Endodermal cell (in vitro differentiated cells): ENCODE measurements around the gene FBXL7. TPM values are rescaled to one million over a fixed set of nuclear protein-coding genes. Genes with fewer than 3 reads are reported as not detected.

Source experiments
- DNase-seq: peaks from one replicate; pipeline ENCODE4 v3.0.0-alpha.2; 2017
- H3K27ac ChIP-seq: 2 replicates; pipeline ENCODE4 v1.5.1; 2013; ENCODE audit warnings: mild to moderate bottlenecking, low read depth, low read length, moderate library complexity
- H3K27me3 ChIP-seq: 2 replicates; pipeline ENCODE4 v1.6.1; 2013; ENCODE audit warnings: mild to moderate bottlenecking, low read length, moderate library complexity; ENCODE audit not compliant: insufficient read depth, control insufficient read depth, poor library complexity, severe bottlenecking
- H3K36me3 ChIP-seq: 2 replicates; pipeline ENCODE4 v1.7.0; 2013; ENCODE audit warnings: mild to moderate bottlenecking, low read length, moderate library complexity; ENCODE audit not compliant: control insufficient read depth, insufficient read depth
- H3K4me1 ChIP-seq: one replicate; pipeline ENCODE4 v1.7.0; 2013; ENCODE audit warnings: low read length; ENCODE audit not compliant: control insufficient read depth, insufficient read depth
- H3K4me3 ChIP-seq: 2 replicates; pipeline ENCODE4 v1.5.1; 2013; ENCODE audit warnings: mild to moderate bottlenecking, low read length, moderate library complexity
- H3K9ac ChIP-seq: 2 replicates; pipeline ENCODE4 v1.6.1; 2013; ENCODE audit warnings: mild to moderate bottlenecking, low read length, moderate library complexity; ENCODE audit not compliant: poor library complexity, severe bottlenecking; ENCODE audit errors: extremely low read depth
- H3K9me3 ChIP-seq: 2 replicates; pipeline ENCODE4 v1.6.1; 2013; ENCODE audit warnings: mild to moderate bottlenecking, low read length, moderate library complexity; ENCODE audit not compliant: control insufficient read depth
- H3K27ac Mint-ChIP-seq: 2 replicates; pipeline ENCODE4 v1.8.0; 2020; ENCODE audit warnings: mixed read lengths
- H3K27me3 Mint-ChIP-seq: 2 replicates; pipeline ENCODE4 v1.8.0; 2021; ENCODE audit warnings: mild to moderate bottlenecking, mixed read lengths; ENCODE audit not compliant: insufficient read depth
- H3K36me3 Mint-ChIP-seq: 2 replicates; pipeline ENCODE4 v1.8.0; 2020; ENCODE audit warnings: low read depth, mixed read lengths
- H3K4me1 Mint-ChIP-seq: 2 replicates; pipeline ENCODE4 v1.8.0; 2020; ENCODE audit warnings: mixed read lengths
- H3K4me3 Mint-ChIP-seq: 2 replicates; pipeline ENCODE4 v1.8.0; 2020; ENCODE audit warnings: mild to moderate bottlenecking, moderate library complexity, mixed read lengths
- H3K9me3 Mint-ChIP-seq: 2 replicates; pipeline ENCODE4 v1.8.0; 2020; ENCODE audit warnings: mild to moderate bottlenecking, mixed read lengths
- CTCF ChIP-seq: fragments of 200-600 bp; sonication (generic); conservative IDR thresholded peaks from 2 replicates; pipeline ENCODE4 v1.5.0; 2021; ENCODE audit warnings: antibody characterized with exemption, mild to moderate bottlenecking
- WGBS, 2 experiments: methylation state at CpG; one replicate each; pipeline versions ENCODE4 v1.1.5 to v1.1.7; 2013; ENCODE audit warnings: missing lambda C conversion rate in 2 of 2, mixed read lengths in 1 of 2; ENCODE audit not compliant: insufficient coverage in 1 of 2, insufficient read length in 1 of 2; 5-methylcytosine and 5-hydroxymethylcytosine counted together
- total RNA-seq, 2 donors: library from RNA; stranded (reverse); fragmentation: NEBNext Ultra II Directional in 1 of 2; extraction: Animal tissue kit (Norgen Biotek cat#: 25700) in 1 of 2; gene quantifications; 2 replicates in 1 of 2; 3 replicates in 1 of 2; pipeline ENCODE4 v1.2.1, GENCODE V29; 2021

Gene FBXL7
- total RNA-seq, 2 donors from 2014 or later, result 12.9 to 13.2 TPM

GRCh38 chr5:15655683-15656082 is 155.7 kb downstream of the FBXL7 start:
- no peak for DNase-seq
- H3K4me1 ChIP-seq, result no peaks in the 10 kb centered on the region
- WGBS, 2 experiments, result 87 to 94% methylated on average over 3 to 4 of the region's 4 CpGs
- peaks cover 23% of the 10 kb centered on the region for H3K9me3 ChIP-seq
- no peak overlapping the region for H3K27ac ChIP-seq
- H3K36me3 ChIP-seq, result no peaks in the 10 kb centered on the region
- H3K9ac ChIP-seq, result no peak overlapping the region
- TF ChIP-seq CTCF, result no peak
- Mint-ChIP-seq H3K4me3 (no peak overlapping the region), H3K27me3 (no peaks in the 10 kb centered on the region), H3K4me1 (peaks cover 23% of the 10 kb centered on the region), H3K36me3 (peaks cover 16% of the 10 kb centered on the region), H3K9me3 (peaks cover 36% of the 10 kb centered on the region), H3K27ac (no peak overlapping the region)
- H3K27me3 ChIP-seq, result no peaks in the 10 kb centered on the region
- no peak overlapping the region for H3K4me3 ChIP-seq

GRCh38 chr5:15664961-15665360 is 165.0 kb downstream of the FBXL7 start:
- Histone ChIP-seq H3K4me3 (no peak overlapping the region), H3K27me3 (no peaks in the 10 kb centered on the region), H3K9me3 (peaks cover 24% of the 10 kb centered on the region), H3K4me1 (no peaks in the 10 kb centered on the region), H3K9ac (no peak overlapping the region), H3K36me3 (no peaks in the 10 kb centered on the region), H3K27ac (no peak overlapping the region)
- H3K27me3 Mint-ChIP-seq, result no peaks in the 10 kb centered on the region
- H3K4me3 Mint-ChIP-seq, result no peak overlapping the region
- H3K9me3 Mint-ChIP-seq, result peaks cover 28% of the 10 kb centered on the region
- DNase-seq, result no peak
- no peak for TF ChIP-seq CTCF
- peaks cover 14% of the 10 kb centered on the region for H3K36me3 Mint-ChIP-seq
- peaks cover 16% of the 10 kb centered on the region for H3K4me1 Mint-ChIP-seq
- no peak overlapping the region for H3K27ac Mint-ChIP-seq

- Mint-ChIP-seq H3K4me3 (no peak overlapping the region), H3K36me3 (peaks cover 7% of the 10 kb centered on the region), H3K4me1 (peaks cover 42% of the 10 kb centered on the region), H3K27ac (no peak overlapping the region), H3K27me3 (no peaks in the 10 kb centered on the region), H3K9me3 (peaks cover 1% of the 10 kb centered on the region)
- H3K27me3 ChIP-seq, result no peaks in the 10 kb centered on the region
- 90% methylated on average over 2 of the region's 2 CpGs; no CpG with 5 or more reads in 1 of the 2 experiments for WGBS, 2 experiments
- no peaks in the 10 kb centered on the region for H3K9me3 ChIP-seq
- H3K4me1 ChIP-seq, result peaks cover 3% of the 10 kb centered on the region
- no peak overlapping the region for H3K4me3 ChIP-seq
- no peaks in the 10 kb centered on the region for H3K36me3 ChIP-seq
- no peak overlapping the region for H3K27ac ChIP-seq
- TF ChIP-seq CTCF, result no peak
- no peak overlapping the region for H3K9ac ChIP-seq
- no peak for DNase-seq
Measured at GRCh38 chr5:15669826-15670225, 169.8 kb downstream of the FBXL7 start.
